Mesenchymal stem cell (in vitro differentiated cells and primary cell): ENCODE data around the gene NAALADL2.

Source experiments
- DNase-seq: peaks from one replicate; pipeline ENCODE4 v3.0.0-alpha.2; 2013
- H2AFZ ChIP-seq: one replicate; pipeline ENCODE4 v1.6.1; 2013; ENCODE audit warnings: low read depth, mild to moderate bottlenecking, control low read depth, inconsistent platforms, low read length, moderate library complexity
- H2AK5ac ChIP-seq: 2 replicates; pipeline ENCODE4 v1.6.1; 2013; ENCODE audit warnings: low read length, moderate library complexity, mild to moderate bottlenecking, inconsistent platforms; ENCODE audit not compliant: severe bottlenecking
- H2BK120ac ChIP-seq: one replicate; pipeline ENCODE4 v1.6.1; 2013; ENCODE audit warnings: low read depth, mild to moderate bottlenecking, inconsistent platforms, low read length, moderate library complexity
- H2BK12ac ChIP-seq, 2 experiments: one replicate each; pipeline ENCODE4 v1.6.1; 2013; ENCODE audit warnings: inconsistent platforms in 2 of 2, low read length in 2 of 2, mild to moderate bottlenecking in 2 of 2, moderate library complexity in 2 of 2, control low read depth in 1 of 2
- H2BK15ac ChIP-seq: one replicate; pipeline ENCODE4 v1.6.1; 2013; ENCODE audit warnings: mild to moderate bottlenecking, low read depth, inconsistent platforms; ENCODE audit not compliant: poor library complexity, severe bottlenecking
- H2BK5ac ChIP-seq: 2 replicates; pipeline ENCODE4 v1.6.1; 2013; ENCODE audit warnings: low read depth, mild to moderate bottlenecking, low read length, control low read depth, inconsistent platforms; ENCODE audit not compliant: poor library complexity, severe bottlenecking
- H3K14ac ChIP-seq, 2 experiments: one replicate each; pipeline ENCODE4 v1.6.1; 2013; ENCODE audit warnings: inconsistent platforms in 2 of 2, low read length in 2 of 2, control low read depth in 1 of 2, mild to moderate bottlenecking in 1 of 2, moderate library complexity in 1 of 2
- H3K18ac ChIP-seq, 2 experiments: one replicate each; pipeline ENCODE4 v1.6.1; 2013; ENCODE audit warnings: inconsistent platforms in 2 of 2, low read length in 2 of 2, control low read depth in 1 of 2, low read depth in 1 of 2, mild to moderate bottlenecking in 1 of 2
- H3K23ac ChIP-seq, 2 experiments: one replicate each; pipeline ENCODE4 v1.6.1; 2013; ENCODE audit warnings: inconsistent platforms in 2 of 2, low read length in 2 of 2, mild to moderate bottlenecking in 2 of 2, moderate library complexity in 2 of 2, control low read depth in 1 of 2
- H3K27ac ChIP-seq: 2 replicates; pipeline ENCODE4 v1.5.1; 2013; ENCODE audit warnings: mild to moderate bottlenecking, moderate library complexity, low read length, control low read depth, inconsistent platforms; ENCODE audit not compliant: poor library complexity, severe bottlenecking
- H3K27me3 ChIP-seq, 2 experiments: 2 replicates each; pipeline versions ENCODE4 v1.6.1 to v1.7.0; 2013; ENCODE audit warnings: low read length in 2 of 2, mild to moderate bottlenecking in 2 of 2, moderate library complexity in 2 of 2, control low read depth in 1 of 2, inconsistent platforms in 1 of 2; ENCODE audit not compliant: control insufficient read depth in 1 of 2, insufficient read depth in 1 of 2
- H3K36me3 ChIP-seq, 2 experiments: 2 replicates each; pipeline versions ENCODE4 v1.6.1 to v1.7.0; 2013; ENCODE audit warnings: low read length in 2 of 2, control low read depth in 1 of 2, inconsistent platforms in 1 of 2, low read depth in 1 of 2, mild to moderate bottlenecking in 1 of 2; ENCODE audit not compliant: insufficient read depth in 2 of 2, control insufficient read depth in 1 of 2
- H3K4ac ChIP-seq, 2 experiments: one replicate each; pipeline ENCODE4 v1.6.1; 2013; ENCODE audit warnings: inconsistent platforms in 2 of 2, low read length in 2 of 2, mild to moderate bottlenecking in 2 of 2, moderate library complexity in 2 of 2, control low read depth in 1 of 2, low read depth in 1 of 2
- H3K4me1 ChIP-seq: 2 replicates; pipeline ENCODE4 v1.6.1; 2013; ENCODE audit warnings: low read depth, low read length, control low read depth; ENCODE audit not compliant: control insufficient read depth, insufficient read depth
- H3K4me2 ChIP-seq: 2 replicates; pipeline ENCODE4 v1.6.1; 2013; ENCODE audit warnings: low read length, mild to moderate bottlenecking, inconsistent platforms; ENCODE audit not compliant: poor library complexity, severe bottlenecking
- H3K4me3 ChIP-seq, 2 experiments: 2 replicates each; pipeline versions ENCODE4 v1.5.1 to v1.7.0; 2013; ENCODE audit warnings: low read length in 2 of 2, mild to moderate bottlenecking in 2 of 2, control low read depth in 1 of 2, low read depth in 1 of 2; ENCODE audit not compliant: insufficient read depth in 1 of 2
- H3K79me1 ChIP-seq: replicated peaks from 2 replicates; pipeline ENCODE4 v1.6.1; 2013; ENCODE audit warnings: mild to moderate bottlenecking, control low read depth, low read length, inconsistent platforms; ENCODE audit not compliant: poor library complexity, severe bottlenecking
- H3K9ac ChIP-seq: 2 replicates; pipeline ENCODE4 v1.7.0; 2013; ENCODE audit warnings: mild to moderate bottlenecking, low read length, moderate library complexity
- H3K9me3 ChIP-seq: 2 replicates; pipeline ENCODE4 v1.7.0; 2013; ENCODE audit warnings: mild to moderate bottlenecking, low read length; ENCODE audit not compliant: control insufficient read depth
- H4K8ac ChIP-seq: one replicate; pipeline ENCODE4 v1.6.1; 2013; ENCODE audit warnings: inconsistent platforms, mild to moderate bottlenecking, low read length, moderate library complexity
- H4K91ac ChIP-seq: one replicate; pipeline ENCODE4 v1.6.1; 2013; ENCODE audit warnings: mild to moderate bottlenecking, low read length, inconsistent platforms
- WGBS: methylation state at CpG from one replicate; pipeline ENCODE4 v1.1.7; 2013; ENCODE audit warnings: mixed read lengths; 5-methylcytosine and 5-hydroxymethylcytosine counted together

Gene NAALADL2

GRCh38 chr3:175469124-175469523, 610.0 kb downstream of the NAALADL2 start:
- Histone ChIP-seq H3K4me3 (no peak overlapping the region), H4K8ac (no peak overlapping the region), H3K23ac (no peak overlapping the region), H3K27me3 (no peaks in the 10 kb centered on the region), H2BK12ac (no peak overlapping the region), H3K27ac (no peak overlapping the region), H2AK5ac (no peak overlapping the region), H3K36me3 (no peaks in the 10 kb centered on the region), H3K4me1 (no peaks in the 10 kb centered on the region), H2AFZ (no peak overlapping the region), H3K79me1 (no peaks in the 10 kb centered on the region), H3K14ac (no peak overlapping the region), H2BK5ac (no peak overlapping the region), H3K4ac (no peak overlapping the region), H2BK15ac (no peak overlapping the region), H3K9ac (no peak overlapping the region), H3K9me3 (no peaks in the 10 kb centered on the region), H3K18ac (no peak overlapping the region), H3K4me2 (no peak overlapping the region), H2BK120ac (no peak overlapping the region), H4K91ac (no peak overlapping the region)
- no peak for DNase-seq

GRCh38 chr3:175475765-175476164, 616.6 kb downstream of the NAALADL2 start:
- no peak overlapping the region for H2AK5ac ChIP-seq
- H3K4me1 ChIP-seq = no peaks in the 10 kb centered on the region
- no peak overlapping the region for H4K8ac ChIP-seq
- no peaks in the 10 kb centered on the region for H3K36me3 ChIP-seq
- H3K27ac ChIP-seq = no peak overlapping the region
- no peak overlapping the region for H2BK120ac ChIP-seq
- WGBS = 97% methylated on average over 3 of the region's 4 CpGs
- no peak overlapping the region for H3K23ac ChIP-seq
- no peak overlapping the region for H4K91ac ChIP-seq
- H3K4ac ChIP-seq = no peak overlapping the region
- H3K18ac ChIP-seq = no peak overlapping the region
- H3K79me1 ChIP-seq = no peaks in the 10 kb centered on the region
- H3K4me2 ChIP-seq = no peak overlapping the region
- no peak overlapping the region for H3K14ac ChIP-seq
- no peak overlapping the region for H2BK5ac ChIP-seq
- H2AFZ ChIP-seq = no peak overlapping the region
- H2BK12ac ChIP-seq = no peak overlapping the region
- no peak for DNase-seq
- no peaks in the 10 kb centered on the region for H3K9me3 ChIP-seq
- no peaks in the 10 kb centered on the region for H3K27me3 ChIP-seq
- H2BK15ac ChIP-seq = no peak overlapping the region
- no peak overlapping the region for H3K9ac ChIP-seq
- H3K4me3 ChIP-seq = no peak overlapping the region

- H2AK5ac ChIP-seq = no peak overlapping the region
- no peak overlapping the region for H2BK5ac ChIP-seq
- no peak overlapping the region for H4K8ac ChIP-seq
- H3K79me1 ChIP-seq = no peaks in the 10 kb centered on the region
- H3K14ac ChIP-seq = no peak overlapping the region
- H2BK12ac ChIP-seq = no peak overlapping the region
- H3K4me3 ChIP-seq = no peak overlapping the region
- no peak overlapping the region for H2BK15ac ChIP-seq
- no peak overlapping the region for H3K27ac ChIP-seq
- H2AFZ ChIP-seq = no peak overlapping the region
- no peaks in the 10 kb centered on the region for H3K4me1 ChIP-seq
- no peak overlapping the region for H3K4me2 ChIP-seq
- 60% methylated on average over 1 of the region's 2 CpGs for WGBS
- H3K9me3 ChIP-seq = no peaks in the 10 kb centered on the region
- H3K9ac ChIP-seq = no peak overlapping the region
- no peak overlapping the region for H2BK120ac ChIP-seq
- no peak overlapping the region for H3K4ac ChIP-seq
- no peak overlapping the region for H4K91ac ChIP-seq
- no peaks in the 10 kb centered on the region for H3K36me3 ChIP-seq
- no peak overlapping the region for H3K18ac ChIP-seq
- DNase-seq = no peak
- no peaks in the 10 kb centered on the region for H3K27me3 ChIP-seq
- no peak overlapping the region for H3K23ac ChIP-seq
These were observed 617.4 kb downstream of the NAALADL2 start for GRCh38 chr3:175476489-175476888.

- H3K36me3 ChIP-seq = no peaks in the 10 kb centered on the region
- H3K18ac ChIP-seq = no peak overlapping the region
- 90% methylated on average over 2 of the region's 2 CpGs for WGBS
- no peaks in the 10 kb centered on the region for H3K9me3 ChIP-seq
- no peak overlapping the region for H2BK120ac ChIP-seq
- no peak for DNase-seq
- H3K4me3 ChIP-seq = no peak overlapping the region
- no peak overlapping the region for H2AFZ ChIP-seq
- no peak overlapping the region for H3K4ac ChIP-seq
- H2BK15ac ChIP-seq = no peak overlapping the region
- no peak overlapping the region for H4K91ac ChIP-seq
- no peak overlapping the region for H3K27ac ChIP-seq
- H3K4me1 ChIP-seq = no peaks in the 10 kb centered on the region
- H2BK5ac ChIP-seq = no peak overlapping the region
- H3K4me2 ChIP-seq = no peak overlapping the region
- no peak overlapping the region for H3K9ac ChIP-seq
- no peak overlapping the region for H3K14ac ChIP-seq
- H3K79me1 ChIP-seq = no peaks in the 10 kb centered on the region
- no peak overlapping the region for H2BK12ac ChIP-seq
- no peak overlapping the region for H4K8ac ChIP-seq
- H3K23ac ChIP-seq = no peak overlapping the region
- no peaks in the 10 kb centered on the region for H3K27me3 ChIP-seq
- H2AK5ac ChIP-seq = no peak overlapping the region
These were observed 618.6 kb downstream of the NAALADL2 start for GRCh38 chr3:175477651-175478224.
